GM12892 (cell line): ENCODE data around the gene INVS.
"Not testable (repeated sequence)": the region's sequence is repeated elsewhere in the genome, so short reads cannot be mapped to it uniquely, and the experiment has no call there.

Experiments used
- DNase-seq: peaks from one replicate; pipeline ENCODE4 v3.0.0; 2011; ENCODE audit not compliant: insufficient read length
- FAIRE-seq: peaks from 2 replicates; lab custom pipeline; 2011; peaks lifted over from hg19 to GRCh38; lab: Jason Lieb, UNC
- POLR2A ChIP-seq: IDR thresholded peaks from 2 replicates; pipeline ENCODE4 v1.6.1; 2011; ENCODE audit warnings: low read depth, low read length, control low read depth
- POLR2AphosphoS5 ChIP-seq: IDR thresholded peaks from 2 replicates; pipeline ENCODE4 v1.6.1; 2011; ENCODE audit warnings: low read depth, low read length, control low read depth
- TAF1 ChIP-seq: IDR thresholded peaks from 2 replicates; pipeline ENCODE4 v1.6.1; 2011; ENCODE audit warnings: low read depth, mild to moderate bottlenecking, control low read depth, low read length, borderline replicate concordance

INVS gene

DNA sequence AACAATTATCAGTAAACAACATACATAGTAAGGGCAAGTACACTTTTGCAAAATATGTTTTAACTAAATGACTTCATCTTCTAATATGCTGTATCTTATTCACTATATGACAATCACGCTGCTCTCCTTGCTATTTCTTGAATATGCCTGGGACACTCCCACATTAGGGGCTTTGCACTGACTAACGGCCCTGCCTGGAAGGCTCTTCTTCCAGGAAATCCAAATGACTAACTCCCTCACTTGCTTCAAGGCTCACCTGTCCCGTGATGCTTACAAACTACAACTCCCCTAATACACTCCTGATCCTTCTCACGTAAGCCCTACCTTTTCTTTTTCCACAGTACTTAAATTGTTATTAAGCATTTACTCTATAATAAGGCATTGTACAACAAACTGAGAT, 10.8 kb upstream of the INVS start:
- FAIRE-seq = no peak
- no peak for DNase-seq
- no peak for TF ChIP-seq POLR2A
- no peak for TF ChIP-seq POLR2AphosphoS5

GRCh38 chr9:100090880-100091279, 8.2 kb upstream of the INVS start:
- FAIRE-seq = no peak
- DNase-seq = no peak
- TF ChIP-seq POLR2AphosphoS5 (no peak), TAF1 (no peak), POLR2A (no peak)

- TF ChIP-seq TAF1 = no peak
- no peak for TF ChIP-seq POLR2A
- TF ChIP-seq POLR2AphosphoS5 = no peak
- FAIRE-seq (no peak), DNase-seq (no peak)
These were observed 7.4 kb upstream of the INVS start for GRCh38 chr9:100091650-100092049.

GRCh38 chr9:100092066-100092465, 7.0 kb upstream of the INVS start:
- DNase-seq (no peak), FAIRE-seq (no peak)
- TF ChIP-seq POLR2A (no peak), TAF1 (no peak), POLR2AphosphoS5 (no peak)

- FAIRE-seq, DNase-seq: not testable (repeated sequence)
These were observed 4.6 kb upstream of the INVS start for GRCh38 chr9:100094411-100094810.

- TF ChIP-seq POLR2AphosphoS5 (no peak), POLR2A (no peak)
- FAIRE-seq = no peak
- DNase-seq = no peak
These were observed 2.6 kb upstream of the INVS start for GRCh38 chr9:100096378-100096916.

- DNase-seq (no peak), FAIRE-seq (peak; percentile 81)
- no peak for TF ChIP-seq POLR2A
- TF ChIP-seq TAF1 = 0 out of 2 replicates have a peak, but pooled peaks have one; percentile 29
These were observed 777 bp upstream of the INVS start for GRCh38 chr9:100098046-100098886.

- no peak for TF ChIP-seq POLR2AphosphoS5
- TF ChIP-seq POLR2A = no peak
- TF ChIP-seq TAF1 = no peak
- FAIRE-seq = peak; percentile 60
- DNase-seq = no peak
These were observed 639 bp downstream of the INVS start for GRCh38 chr9:100099722-100100042.

DNA sequence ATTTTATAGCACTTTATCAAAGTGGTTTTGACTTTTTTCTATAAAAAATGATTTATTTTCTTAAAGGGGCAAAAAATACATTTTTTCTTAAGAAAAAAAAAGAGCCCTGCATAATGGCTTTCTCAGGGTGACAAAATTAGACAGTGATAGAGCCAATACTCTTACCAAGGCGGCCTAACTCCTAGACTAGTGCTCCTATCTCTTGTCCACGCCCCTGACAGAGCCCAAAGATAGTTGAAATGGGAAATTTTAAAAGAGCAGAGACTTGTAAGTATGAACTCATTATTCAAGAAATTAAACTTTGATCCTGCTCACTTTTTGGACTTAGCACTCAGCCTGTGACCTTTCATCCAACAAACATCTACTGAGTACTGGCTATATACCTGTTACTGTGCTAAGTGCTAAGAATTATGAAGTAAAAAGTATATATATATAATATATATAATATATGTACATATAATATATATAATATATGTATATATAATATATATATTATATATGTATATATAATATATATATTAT, 1.2 kb downstream of the INVS start:
- TF ChIP-seq POLR2AphosphoS5 (no peak), POLR2A (no peak), TAF1 (no peak)
- DNase-seq (no peak), FAIRE-seq (no peak)

DNA sequence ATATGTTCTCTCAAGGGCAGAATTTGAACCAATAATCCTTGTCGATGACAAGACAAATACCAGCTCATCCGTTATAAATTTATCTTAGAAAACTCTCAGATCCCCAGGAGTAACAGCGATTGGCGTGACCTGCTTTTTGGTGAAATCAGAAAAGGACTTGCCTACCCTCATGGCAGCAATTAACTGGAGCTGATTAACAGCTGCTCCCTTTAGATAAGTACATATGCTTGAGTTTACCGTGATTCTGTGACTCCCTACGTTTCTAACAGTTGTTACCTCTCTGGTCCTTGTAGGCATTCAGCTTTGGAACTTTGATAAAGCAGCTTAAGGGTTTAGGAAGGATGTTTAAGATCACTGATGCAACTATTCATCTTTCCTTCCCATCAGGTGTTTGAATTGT, 2.6 kb downstream of the INVS start:
- FAIRE-seq (no peak), DNase-seq (no peak)
- TF ChIP-seq TAF1 (no peak), POLR2AphosphoS5 (no peak), POLR2A (no peak)

DNA sequence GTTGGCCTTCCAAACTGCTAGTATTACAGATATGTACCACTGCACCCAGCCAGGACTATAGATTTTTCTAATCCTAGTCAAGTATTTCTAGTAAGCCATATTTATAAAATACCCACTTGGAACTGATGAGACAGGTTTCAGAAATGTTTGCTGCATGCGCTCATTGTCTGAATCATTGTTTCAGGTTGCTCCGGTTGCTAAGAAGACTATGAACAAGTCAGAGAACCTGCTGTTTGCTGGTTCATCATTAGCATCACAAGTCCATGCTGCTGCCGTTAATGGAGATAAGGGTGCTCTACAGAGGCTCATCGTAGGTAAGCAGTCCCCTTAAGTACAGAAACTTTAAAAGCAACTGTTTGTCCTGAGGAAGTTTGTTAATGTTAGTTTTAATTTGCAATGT, 5.3 kb downstream of the INVS start:
- DNase-seq = no peak
- no peak for TF ChIP-seq POLR2A
- TF ChIP-seq POLR2AphosphoS5 = no peak
- TF ChIP-seq TAF1 = no peak
- FAIRE-seq = no peak

DNA sequence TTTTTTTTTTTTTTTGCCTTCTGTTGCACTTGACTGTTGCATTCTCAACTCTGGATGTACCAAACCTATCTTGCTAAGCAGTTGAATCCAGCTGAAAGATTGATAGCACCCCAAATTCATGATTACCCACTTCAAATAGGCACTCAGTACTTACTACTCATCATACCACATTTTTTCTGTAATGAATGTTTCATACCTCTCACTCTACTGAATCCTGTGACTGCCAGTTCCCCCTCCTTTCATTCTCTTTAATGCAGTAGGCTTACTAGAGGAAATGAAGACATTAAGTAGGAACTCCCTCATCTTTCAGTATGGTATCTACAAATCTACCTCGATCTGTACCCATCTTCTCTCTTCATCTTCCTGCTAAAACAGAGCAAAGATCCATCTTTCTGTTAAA, 6.8 kb downstream of the INVS start:
- no peak for TF ChIP-seq TAF1
- FAIRE-seq = no peak
- no peak for DNase-seq
